ENCODE measurements around the gene PANK4. TPM values are rescaled to one million over a fixed set of nuclear protein-coding genes. Genes with fewer than 3 reads are reported as not detected.
"Not testable (repeated sequence)": the region's sequence is repeated elsewhere in the genome, so short reads cannot be mapped to it uniquely, and the experiment has no call there.

PANK4 gene
- total RNA-seq, 1 donor from 2014 or later, result 32.6 TPM

GRCh38 chr1:2469103-2469940 lies 57.1 kb downstream of the PANK4 start:
- DNase-seq (ENCODE audit: low spot score in 2 of 2), result peak in 1 of 2 donors; percentile 44
- FAIRE-seq, result no peak

DNA sequence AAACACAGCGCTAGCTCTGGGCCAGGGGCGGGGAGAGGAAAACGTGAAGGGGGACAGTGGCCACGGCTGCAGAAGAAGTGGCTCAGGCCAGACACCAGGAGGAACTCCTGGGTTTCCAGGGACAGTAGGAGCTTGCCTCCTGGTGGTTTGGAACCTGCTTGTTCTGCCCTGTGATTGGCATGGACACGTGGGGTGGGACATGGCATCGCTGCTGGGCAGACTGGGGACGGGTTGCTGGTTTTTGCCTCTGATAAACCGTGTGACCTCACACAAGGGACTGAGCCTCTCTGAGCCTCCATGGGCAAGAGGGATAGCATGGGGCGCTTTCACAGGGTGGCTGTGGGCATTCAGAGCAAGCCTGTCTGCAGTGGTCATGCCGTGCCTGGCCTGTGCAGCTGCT lies 57.9 kb downstream of the PANK4 start:
- FAIRE-seq (no peak), DNase-seq (ENCODE audit: low spot score in 2 of 2) (peak in 1 of 2 donors; percentile 58)

DNA sequence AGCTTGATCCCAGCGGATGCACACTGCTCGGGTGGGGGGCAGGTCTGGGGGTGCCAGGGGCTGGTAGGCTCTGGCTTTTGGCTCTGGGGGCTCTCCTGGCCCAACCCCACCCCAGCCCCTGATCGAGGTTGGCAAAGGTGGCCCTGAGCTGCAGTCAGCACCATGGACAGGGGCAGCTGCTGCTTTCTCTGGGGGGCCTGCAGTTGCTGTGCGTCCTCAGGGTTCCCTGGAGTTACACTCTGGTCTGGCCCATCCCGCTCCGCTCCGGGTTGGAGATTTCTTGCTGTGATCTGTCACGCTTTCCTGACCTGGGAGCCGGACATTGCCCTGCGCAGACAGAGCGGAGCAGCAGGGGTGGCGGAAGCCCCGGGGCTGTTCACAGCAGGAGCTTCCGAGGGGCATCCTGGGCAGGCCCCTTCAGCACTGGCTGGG lies 58.3 kb downstream of the PANK4 start:
- FAIRE-seq (no peak), DNase-seq (ENCODE audit: low spot score in 2 of 2) (peak in 1 of 2 donors; percentile 60)

DNA sequence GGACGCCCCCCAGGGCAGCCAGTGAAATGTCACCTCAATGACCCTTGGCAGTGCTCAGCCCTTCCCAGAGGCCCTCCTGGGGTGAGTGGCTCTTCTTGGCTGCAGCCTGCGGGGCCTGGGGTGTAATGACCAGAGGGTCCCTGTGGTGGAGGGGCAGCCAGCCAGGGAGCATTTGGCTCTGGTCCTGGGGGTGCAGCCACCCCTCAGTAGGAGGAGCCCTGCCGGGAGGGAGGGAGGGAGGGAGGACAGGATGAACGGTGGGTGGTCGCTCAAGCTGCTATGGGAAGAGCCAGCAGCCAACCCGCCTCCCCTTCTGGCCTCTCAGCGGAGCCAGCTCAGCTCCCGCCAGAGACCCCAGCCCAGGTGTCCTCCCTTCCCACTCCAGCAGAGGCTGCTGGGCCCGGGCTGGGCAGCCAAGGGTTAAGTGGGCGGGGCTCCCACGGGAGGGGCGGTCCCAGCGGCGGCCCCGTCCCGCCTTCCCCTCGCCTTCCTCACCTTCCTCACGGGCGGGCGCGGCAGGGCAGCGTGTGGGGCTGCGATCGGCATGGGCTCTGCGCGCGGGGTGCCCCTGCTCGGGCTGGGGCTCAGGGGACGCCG lies 59.3 kb downstream of the PANK4 start:
- no peak for FAIRE-seq
- DNase-seq (ENCODE audit: low spot score in 2 of 2), result peak in 1 of 2 donors; percentile 80

- FAIRE-seq, result no peak
- no peak for DNase-seq (ENCODE audit: low spot score in 2 of 2)
Measured at GRCh38 chr1:2466270-2466665, 60.1 kb downstream of the PANK4 start.

- DNase-seq (ENCODE audit: low spot score in 2 of 2) (no peak), FAIRE-seq (no peak)
Measured at GRCh38 chr1:2465371-2466269, 60.8 kb downstream of the PANK4 start.

- DNase-seq (ENCODE audit: low spot score in 2 of 2) (no peak), FAIRE-seq (no peak)
Measured at GRCh38 chr1:2463396-2463795, 63.0 kb downstream of the PANK4 start.

DNA sequence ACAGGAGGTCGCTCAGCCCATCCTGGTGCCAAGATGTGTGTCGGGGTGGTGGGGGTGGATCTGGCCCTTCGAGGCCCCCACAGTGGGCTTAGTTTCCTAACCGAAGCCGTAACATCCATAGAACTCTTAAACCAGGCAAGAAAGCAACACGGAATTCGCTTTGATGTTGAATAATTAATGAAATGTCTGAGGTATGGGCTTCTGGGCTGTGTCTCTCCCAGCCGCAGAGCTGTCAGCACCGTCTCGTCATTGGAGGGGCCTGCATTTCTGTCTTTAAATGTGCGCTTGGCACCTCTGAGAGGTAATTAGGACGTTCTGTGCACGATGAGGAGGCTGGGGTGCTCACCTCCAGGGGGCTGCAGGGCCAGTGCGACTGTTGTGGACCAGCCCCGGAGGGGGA lies 63.6 kb downstream of the PANK4 start:
- DNase-seq (ENCODE audit: low spot score in 2 of 2), result no peak
- FAIRE-seq, result no peak

GRCh38 chr1:2460996-2461751 lies 65.2 kb downstream of the PANK4 start:
- FAIRE-seq, result no peak
- DNase-seq (ENCODE audit: low spot score in 2 of 2), result peak in 1 of 2 donors; percentile 56

DNA sequence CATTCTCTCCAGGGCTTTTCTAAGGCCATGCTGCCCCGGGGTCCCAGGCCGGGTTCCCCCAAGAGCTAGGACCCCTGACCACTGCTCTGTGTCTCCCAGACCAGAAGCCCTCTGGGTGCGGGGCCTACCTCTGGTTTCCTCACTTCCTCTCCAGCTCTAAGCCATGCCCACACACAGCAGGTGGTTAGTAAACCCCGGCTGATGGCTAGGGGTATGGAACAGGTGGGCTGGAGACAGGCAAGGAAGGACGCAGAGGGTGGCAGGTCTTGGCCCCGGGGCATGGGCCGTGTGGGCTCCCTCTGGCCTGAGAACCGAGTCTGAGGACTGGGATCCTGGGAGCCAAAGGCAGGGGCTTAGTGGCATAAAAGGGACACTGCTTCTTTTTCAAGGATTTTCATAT lies 66.2 kb downstream of the PANK4 start:
- FAIRE-seq (no peak), DNase-seq (ENCODE audit: low spot score in 2 of 2) (no peak)

- peak; percentile 82 to 83 for DNase-seq (ENCODE audit: low spot score in 2 of 2)
- FAIRE-seq, result no peak
Measured at GRCh38 chr1:2459757-2460156, 66.6 kb downstream of the PANK4 start.

DNA sequence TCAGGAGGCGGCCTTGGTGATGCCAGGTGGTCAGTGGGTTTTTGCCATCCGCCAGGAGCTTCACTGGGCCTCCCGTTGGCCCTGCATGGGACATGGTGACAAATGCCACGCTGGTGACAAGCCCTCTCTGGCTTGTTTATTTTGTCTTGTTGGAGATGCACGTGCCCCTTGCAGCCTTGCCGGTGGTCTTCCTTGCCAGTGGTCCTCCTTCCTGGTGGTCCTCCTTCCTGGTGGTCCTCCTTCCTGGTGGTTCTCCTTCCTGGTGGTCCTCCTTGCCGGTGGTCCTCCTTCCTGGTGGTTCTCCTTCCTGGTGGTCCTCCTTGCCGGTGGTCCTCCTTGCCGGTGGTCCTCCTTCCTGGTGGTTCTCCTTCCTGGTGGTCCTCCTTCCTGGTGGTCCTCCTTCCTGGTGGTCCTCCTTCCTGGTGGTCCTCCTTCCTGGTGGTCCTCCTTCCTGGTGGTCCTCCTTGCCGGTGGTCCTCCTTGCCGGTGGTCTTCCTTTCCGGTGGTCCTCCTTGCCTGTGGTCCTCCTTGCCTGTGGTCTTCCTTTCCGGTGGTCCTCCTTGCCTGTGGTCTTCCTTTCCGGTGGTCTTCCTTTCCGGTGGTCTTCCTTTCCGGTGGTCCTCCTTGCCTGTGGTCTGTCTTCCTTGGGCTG lies 67.2 kb downstream of the PANK4 start:
- not testable (repeated sequence) for FAIRE-seq; DNase-seq (ENCODE audit: low spot score in 2 of 2)

- FAIRE-seq (no peak), DNase-seq (ENCODE audit: low spot score in 2 of 2) (no peak)
Measured at GRCh38 chr1:2458687-2459086, 67.7 kb downstream of the PANK4 start.

Other genes with a start within 250 kb of the PANK4 start
- gene MORN1, start 135.0 kb downstream of the PANK4 start, total RNA-seq, result 11.0 TPM
- 29.8 TPM for gene RER1, start 134.8 kb downstream of the PANK4 start, total RNA-seq
- gene PEX10, start 114.0 kb downstream of the PANK4 start, total RNA-seq, result 20.0 TPM
- 9.0 TPM for gene PLCH2, start 50.3 kb downstream of the PANK4 start, total RNA-seq
- 41.2 TPM for gene HES5, start 3.7 kb upstream of the PANK4 start, total RNA-seq
- 2.4 TPM for gene TNFRSF14, start 29.8 kb upstream of the PANK4 start, total RNA-seq
- 12.6 TPM for gene PRXL2B, start 60.2 kb upstream of the PANK4 start, total RNA-seq
- gene MMEL1, start 106.4 kb upstream of the PANK4 start, total RNA-seq, result 7.3 TPM

Data from frontal cortex (tissue), 4 donors.